K562 (cell line): Measurements from ENCODE around the gene MALAT1. TPM values are rescaled to one million over a fixed set of nuclear protein-coding genes. Genes with fewer than 3 reads are reported as not detected.

ENCODE experiments used
- ARID1B ChIP-seq: fragments of 450-650 bp; IDR thresholded peaks from 2 replicates; pipeline ENCODE4 v1.6.1; 2016; ENCODE audit warnings: antibody characterized with exemption, mild to moderate bottlenecking, inconsistent platforms
- BRCA1 ChIP-seq, 2 experiments: fragments of 450-650 bp in 1 of 2; sonication (generic) in 1 of 2; formaldehyde crosslinking in 1 of 2; IDR thresholded peaks; 2 replicates each; pipeline versions ENCODE4 v1.5.0 to v1.6.1; 2017 to 2020; ENCODE audit warnings: mild to moderate bottlenecking in 1 of 2, missing genetic modification reagents in 1 of 2
- FOXK1 ChIP-seq: sonication (generic); formaldehyde crosslinking; IDR thresholded peaks from 2 replicates; pipeline ENCODE4 v1.8.0; 2022; ENCODE audit warnings: missing genetic modification reagents, mild to moderate bottlenecking, borderline replicate concordance
- MLX ChIP-seq, 2 experiments: fragments of 450-650 bp in 1 of 2; sonication (generic) in 1 of 2; formaldehyde crosslinking; conservative IDR thresholded peaks; 2 replicates each; pipeline versions ENCODE4 v1.4.0 to v1.8.1; 2020 to 2022; ENCODE audit warnings: mild to moderate bottlenecking in 1 of 2, missing genetic modification reagents in 1 of 2
- POLR2AphosphoS2 ChIP-seq: IDR thresholded peaks from 2 replicates; pipeline ENCODE4 v1.6.1; 2012; ENCODE audit warnings: low read length, improper control_type of control experiment
- SRSF3 ChIP-seq: fragments of 200-400 bp; formaldehyde crosslinking; IDR thresholded peaks from 2 replicates; pipeline ENCODE4 v1.6.1; 2016; ENCODE audit warnings: mild to moderate bottlenecking, low read length, moderate library complexity; ENCODE audit not compliant: insufficient read depth
- TEAD2 ChIP-seq: fragments of 450-650 bp; IDR thresholded peaks from 2 replicates; pipeline ENCODE4 v1.6.1; 2016; ENCODE audit warnings: missing genetic modification characterization, control low read depth, missing compliant biosample characterization
- TSC22D4 ChIP-seq: fragments of 450-650 bp; IDR thresholded peaks from 2 replicates; pipeline ENCODE4 v1.6.1; 2016; ENCODE audit warnings: missing genetic modification characterization, missing biosample characterization, control low read depth
- ZBTB9 ChIP-seq: fragments of 450-650 bp; formaldehyde crosslinking; IDR thresholded peaks from 2 replicates; pipeline ENCODE4 v1.4.0; 2020; ENCODE audit warnings: mild to moderate bottlenecking, moderate library complexity
- ZNF146 ChIP-seq: IDR thresholded peaks from one replicate; pipeline ENCODE4 v1.6.1; 2018; ENCODE audit warnings: missing compliant biosample characterization; ENCODE audit not compliant: unreplicated experiment
- ZNF212 ChIP-seq: fragments of 450-650 bp; formaldehyde crosslinking; IDR thresholded peaks from 2 replicates; pipeline ENCODE4 v1.4.0; 2020; ENCODE audit warnings: mild to moderate bottlenecking
- ZNF589 ChIP-seq: fragments of 200-800 bp; sonication (Bioruptor generic); IDR thresholded peaks from 2 replicates; pipeline ENCODE4 v1.6.1; 2016; ENCODE audit warnings: low read depth, missing genetic modification characterization, missing compliant biosample characterization
- ZNF77 ChIP-seq: fragments of 250-450 bp; sonication (Bioruptor Pico); IDR thresholded peaks from 2 replicates; pipeline ENCODE4 v1.5.0; 2020
- polyA plus RNA-seq, 8 experiments: library from polyadenylated mRNA; depleted of rRNA in 4 of 8; stranded (reverse) in 5 of 8; unstranded in 3 of 8; fragments of >200 nt; fragmentation: Nextera tagmentation in 2 of 8; fragmentation: Illumina TruSeq in 1 of 8; extraction: Ambion mirVana in 2 of 8; extraction: Trizol in 1 of 8; gene quantifications; 2 replicates each; pipeline versions ENCODE4 v1.2.1 to v1.2.3, GENCODE V29; 2011 to 2014; ENCODE audit warnings: inconsistent platforms in 1 of 8, missing spikeins in 1 of 8
- total RNA-seq, 7 experiments: library from RNA; depleted of rRNA in 6 of 7; stranded (reverse); fragments of >200 nt in 6 of 7; fragmentation: Illumina TruSeq in 2 of 7; extraction: Trizol in 2 of 7; gene quantifications; 2 replicates each; pipeline versions ENCODE4 v1.2.1 to v1.2.3, GENCODE V29; 2011 to 2021; ENCODE audit warnings: low replicate concordance in 1 of 7
- TF ChIP-seq, protein P1 (sequence below), 2 experiments: fragments of 450-650 bp; IDR thresholded peaks; 2 replicates each; pipeline ENCODE4 v1.6.1; 2016; ENCODE audit warnings: mild to moderate bottlenecking in 2 of 2, borderline replicate concordance in 1 of 2, low read depth in 1 of 2, moderate library complexity in 1 of 2
- TF ChIP-seq, protein P2 (sequence below): fragments of 250-450 bp; sonication (Bioruptor Pico); IDR thresholded peaks from 2 replicates; pipeline ENCODE4 v1.9.0; 2021; ENCODE audit warnings: mild to moderate bottlenecking
- TF ChIP-seq, protein P3 (sequence below): fragments of 450-650 bp; formaldehyde crosslinking; IDR thresholded peaks from 2 replicates; pipeline ENCODE4 v1.4.0; 2020; ENCODE audit warnings: mild to moderate bottlenecking

Gene MALAT1
- total and polyA plus RNA-seq, 9 of the 15 experiments (the other 6 are each of a cell fraction or from before 2014, with no cell fraction given), result 363 to 8,715 (median 2,351) TPM

GRCh38 chr11:65498727-65498976, 193 bp upstream of the MALAT1 start (continued):
- TF ChIP-seq, protein P1, sequence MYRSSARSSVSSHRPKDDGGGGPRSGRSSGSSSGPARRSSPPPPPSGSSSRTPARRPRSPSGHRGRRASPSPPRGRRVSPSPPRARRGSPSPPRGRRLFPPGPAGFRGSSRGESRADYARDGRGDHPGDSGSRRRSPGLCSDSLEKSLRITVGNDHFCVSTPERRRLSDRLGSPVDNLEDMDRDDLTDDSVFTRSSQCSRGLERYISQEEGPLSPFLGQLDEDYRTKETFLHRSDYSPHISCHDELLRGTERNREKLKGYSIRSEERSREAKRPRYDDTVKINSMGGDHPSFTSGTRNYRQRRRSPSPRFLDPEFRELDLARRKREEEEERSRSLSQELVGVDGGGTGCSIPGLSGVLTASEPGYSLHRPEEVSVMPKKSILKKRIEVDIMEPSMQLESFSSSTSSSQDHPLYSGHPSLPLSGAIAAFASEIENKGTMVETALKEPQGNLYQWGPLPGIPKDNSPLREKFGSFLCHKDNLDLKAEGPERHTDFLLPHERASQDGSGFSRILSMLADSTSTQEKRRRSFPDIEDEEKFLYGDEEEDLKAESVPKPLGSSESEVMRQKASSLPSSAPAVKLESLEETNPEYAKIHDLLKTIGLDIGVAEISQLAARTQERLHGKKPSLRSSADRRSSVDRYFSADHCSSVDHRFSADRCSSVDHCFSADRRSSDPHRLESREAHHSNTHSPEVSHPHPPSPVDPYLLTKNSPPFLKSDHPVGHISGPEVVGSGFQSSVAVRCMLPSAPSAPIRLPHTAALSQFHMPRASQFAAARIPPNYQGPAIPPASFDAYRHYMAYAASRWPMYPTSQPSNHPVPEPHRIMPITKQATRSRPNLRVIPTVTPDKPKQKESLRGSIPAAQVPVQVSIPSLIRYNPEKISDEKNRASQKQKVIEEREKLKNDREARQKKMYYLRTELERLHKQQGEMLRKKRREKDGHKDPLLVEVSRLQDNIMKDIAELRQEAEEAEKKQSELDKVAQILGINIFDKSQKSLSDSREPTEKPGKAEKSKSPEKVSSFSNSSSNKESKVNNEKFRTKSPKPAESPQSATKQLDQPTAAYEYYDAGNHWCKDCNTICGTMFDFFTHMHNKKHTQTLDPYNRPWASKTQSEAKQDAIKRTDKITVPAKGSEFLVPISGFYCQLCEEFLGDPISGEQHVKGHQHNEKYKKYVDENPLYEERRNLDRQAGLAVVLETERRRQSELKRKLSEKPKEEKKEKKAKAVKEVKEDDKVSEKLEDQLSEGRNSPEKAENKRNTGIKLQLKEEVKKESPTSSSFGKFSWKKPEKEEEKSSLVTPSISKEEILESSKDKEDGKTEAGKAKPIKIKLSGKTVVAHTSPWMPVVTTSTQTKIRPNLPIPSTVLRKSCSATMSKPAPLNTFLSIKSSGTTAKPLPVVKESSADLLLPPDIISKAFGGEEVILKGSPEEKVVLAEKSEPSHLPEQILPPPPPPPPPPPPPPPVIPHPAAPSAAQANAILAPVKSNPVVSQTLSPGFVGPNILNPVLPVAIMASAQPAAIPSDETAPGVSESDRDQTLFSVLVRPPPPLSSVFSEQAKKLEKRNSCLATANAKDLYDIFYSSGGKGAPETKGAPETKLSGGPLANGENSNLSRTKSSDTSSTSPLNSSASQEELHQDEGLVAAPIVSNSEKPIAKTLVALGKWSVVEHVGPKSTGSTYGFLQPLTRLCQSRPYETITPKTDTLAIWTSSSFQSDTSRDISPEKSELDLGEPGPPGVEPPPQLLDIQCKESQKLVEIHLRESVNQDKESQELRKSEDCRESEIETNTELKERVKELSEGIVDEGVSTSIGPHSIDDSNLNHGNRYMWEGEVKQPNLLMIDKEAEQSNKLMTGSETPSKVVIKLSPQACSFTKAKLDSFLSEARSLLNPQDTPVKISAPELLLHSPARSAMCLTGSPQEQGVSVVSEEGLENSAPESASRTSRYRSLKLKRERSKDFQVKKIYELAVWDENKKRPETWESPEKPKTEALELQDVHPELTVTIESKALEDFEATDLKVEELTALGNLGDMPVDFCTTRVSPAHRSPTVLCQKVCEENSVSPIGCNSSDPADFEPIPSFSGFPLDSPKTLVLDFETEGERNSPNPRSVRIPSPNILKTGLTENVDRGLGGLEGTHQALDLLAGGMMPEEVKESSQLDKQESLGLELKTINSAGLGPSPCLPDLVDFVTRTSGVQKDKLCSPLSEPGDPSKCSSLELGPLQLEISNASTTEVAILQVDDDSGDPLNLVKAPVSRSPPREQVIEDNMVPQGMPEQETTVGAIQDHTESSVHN (IDR thresholded peaks at IDR 0.05; ENCODE audit: borderline replicate concordance in 1 of 2, low read depth in 1 of 2), result no peak; a peak in 1 of 4 replicates
- TF ChIP-seq ZBTB9, result no peak
- no peak for TF ChIP-seq ARID1B
- TF ChIP-seq TEAD2, result no peak; the same call in 1 of the 2 replicates
- no peak for TF ChIP-seq FOXK1 (CRISPR knock-in tag)
- no peak for TF ChIP-seq ZNF77 (CRISPR knock-in tag)
- TF ChIP-seq SRSF3, result no peak
- no peak for TF ChIP-seq ZNF589 (CRISPR knock-in tag)
- no peak for TF ChIP-seq ZNF146 (CRISPR knock-in tag)
- TF ChIP-seq, protein P2, sequence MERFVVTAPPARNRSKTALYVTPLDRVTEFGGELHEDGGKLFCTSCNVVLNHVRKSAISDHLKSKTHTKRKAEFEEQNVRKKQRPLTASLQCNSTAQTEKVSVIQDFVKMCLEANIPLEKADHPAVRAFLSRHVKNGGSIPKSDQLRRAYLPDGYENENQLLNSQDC (CRISPR knock-in tag), result no peak
- no peak for TF ChIP-seq POLR2AphosphoS2
- TF ChIP-seq BRCA1 (IDR thresholded peaks at IDR 0.05), result no peak
- no peak for TF ChIP-seq BRCA1 (CRISPR knock-in tag; IDR thresholded peaks at IDR 0.05)
- TF ChIP-seq, protein P3, sequence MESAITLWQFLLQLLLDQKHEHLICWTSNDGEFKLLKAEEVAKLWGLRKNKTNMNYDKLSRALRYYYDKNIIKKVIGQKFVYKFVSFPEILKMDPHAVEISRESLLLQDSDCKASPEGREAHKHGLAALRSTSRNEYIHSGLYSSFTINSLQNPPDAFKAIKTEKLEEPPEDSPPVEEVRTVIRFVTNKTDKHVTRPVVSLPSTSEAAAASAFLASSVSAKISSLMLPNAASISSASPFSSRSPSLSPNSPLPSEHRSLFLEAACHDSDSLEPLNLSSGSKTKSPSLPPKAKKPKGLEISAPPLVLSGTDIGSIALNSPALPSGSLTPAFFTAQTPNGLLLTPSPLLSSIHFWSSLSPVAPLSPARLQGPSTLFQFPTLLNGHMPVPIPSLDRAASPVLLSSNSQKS (CRISPR knock-in tag), result no peak
- no peak for TF ChIP-seq TSC22D4
- TF ChIP-seq ZNF212, result no peak
- TF ChIP-seq MLX (CRISPR knock-in tag; conservative IDR thresholded peaks at IDR 0.05), result no peak
